HEK293 (cell line): ENCODE data around the gene GDF7.

Experiments used
- CTCF ChIA-PET: fragments of 350-600 bp; formaldehyde crosslinking; extraction: SDS; loops from one replicate; lab custom pipeline; 2021; ENCODE audit warnings: antibody characterized with exemption; lab: Yijun Ruan, JAX
- POLR2A ChIA-PET: fragments of 300-600 bp; formaldehyde crosslinking; extraction: SDS; loops from one replicate; lab custom pipeline; 2020; ENCODE audit warnings: antibody characterized with exemption, inconsistent platforms; lab: Yijun Ruan, JAX
- H3K27ac ChIP-seq: fragments of 200-500 bp; sonication (Bioruptor generic); 2 replicates; pipeline ENCODE4 v1.5.1; 2014; ENCODE audit warnings: low read depth, low read length, control low read depth, inconsistent platforms; ENCODE audit errors: extremely low read depth
- H3K36me3 ChIP-seq, 2 experiments: fragments of 200-500 bp in 1 of 2; sonication (Bioruptor generic) in 1 of 2; 1 replicate in 1 of 2; 2 replicates in 1 of 2; pipeline ENCODE4 v1.5.1; 2014 to 2017; ENCODE audit warnings: inconsistent platforms in 2 of 2, low read length in 2 of 2; ENCODE audit not compliant: control insufficient read depth in 2 of 2, insufficient read depth in 1 of 2
- H3K4me1 ChIP-seq: fragments of 200-500 bp; sonication (Bioruptor generic); 2 replicates; pipeline ENCODE4 v1.5.1; 2014; ENCODE audit warnings: mild to moderate bottlenecking, low read length, inconsistent platforms; ENCODE audit not compliant: control insufficient read depth, insufficient read depth
- H3K4me3 ChIP-seq: 2 replicates; pipeline ENCODE4 v1.5.1; 2011; ENCODE audit warnings: low read depth, mild to moderate bottlenecking, control low read depth, low read length, moderate library complexity
- H3K9me3 ChIP-seq: fragments of 200-500 bp; sonication (Bioruptor generic); 2 replicates; pipeline ENCODE4 v1.5.1; 2014; ENCODE audit warnings: low read depth, low read length, inconsistent platforms; ENCODE audit not compliant: control insufficient read depth, insufficient read depth
- SCRT1 ChIP-seq: fragments of 450-650 bp; formaldehyde crosslinking; IDR thresholded peaks from 2 replicates; pipeline ENCODE4 v1.5.1; 2016; ENCODE audit warnings: missing biosample characterization, missing genetic modification characterization, borderline replicate concordance
- ZNF48 ChIP-seq: fragments of 450-650 bp; formaldehyde crosslinking; IDR thresholded peaks from 2 replicates; pipeline ENCODE4 v1.5.1; 2016; ENCODE audit warnings: missing biosample characterization, missing genetic modification characterization
- ZNF624 ChIP-seq: fragments of 450-650 bp; formaldehyde crosslinking; IDR thresholded peaks from 2 replicates; pipeline ENCODE4 v1.5.1; 2017; ENCODE audit warnings: missing biosample characterization, missing genetic modification characterization
- ZSCAN4 ChIP-seq: fragments of 450-650 bp; formaldehyde crosslinking; IDR thresholded peaks from 2 replicates; pipeline ENCODE4 v1.5.1; 2017; ENCODE audit warnings: missing biosample characterization, missing genetic modification characterization

The GDF7 gene

GRCh38 chr2:20728114-20728758, 61.3 kb downstream of the GDF7 start:
- H3K36me3 ChIP-seq = no peaks in the 10 kb centered on the region
- H3K9me3 ChIP-seq = no peaks in the 10 kb centered on the region
- H3K4me3 ChIP-seq = no peak overlapping the region
- no peaks in the 10 kb centered on the region for H3K4me1 ChIP-seq
- TF ChIP-seq SCRT1 (no peak), ZSCAN4 (tag by site-specific recombination) (no peak), ZNF624 (tag by site-specific recombination) (no peak), ZNF48 (tag by site-specific recombination) (no peak)
- POLR2A ChIA-PET = no interaction called here
- H3K27ac ChIP-seq = no peak overlapping the region
- CTCF ChIA-PET = interaction anchor here (0.6 to 2.1 kb wide), 3 partner anchors 10 to 67 kb away, joined by 3 to 8 read pairs (median 3); no protein-coding TSS in a partner anchor
